NT2/D1 (cell line): ENCODE results near the gene WNK1.

Source experiments
- YY1 ChIP-seq: IDR thresholded peaks from 2 replicates; pipeline ENCODE4 v1.6.1; 2011; ENCODE audit not compliant: insufficient read length, insufficient read depth
- ZNF274 ChIP-seq: IDR thresholded peaks from 2 replicates; pipeline ENCODE4 v1.6.1; 2011; ENCODE audit warnings: mild to moderate bottlenecking, low read depth, low read length

DNA sequence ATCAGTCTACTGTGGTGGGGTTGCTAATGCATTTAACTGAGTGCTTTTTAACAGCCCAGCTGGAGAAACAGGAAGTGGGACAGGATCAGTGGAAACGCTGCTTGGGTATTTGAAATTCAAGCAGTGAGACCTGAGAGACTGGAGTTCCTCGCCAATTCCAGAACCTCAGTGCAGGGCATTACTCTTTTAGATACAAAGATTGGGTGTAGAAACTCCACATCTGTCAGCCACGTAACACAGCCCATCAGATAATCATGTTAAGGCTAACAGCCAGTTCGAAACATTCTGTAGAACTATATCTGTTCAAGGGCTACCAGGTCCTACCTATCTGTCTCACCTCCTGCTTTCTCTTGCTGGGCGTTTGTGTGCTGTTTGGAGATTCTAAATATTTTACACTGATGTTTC lies 151.6 kb downstream of the WNK1 start:
- TF ChIP-seq ZNF274 (no peak), YY1 (no peak)
